Umbilical cord (tissue), 2 donors: ENCODE measurements around the gene SLC51A. TPM values are rescaled to one million over a fixed set of nuclear protein-coding genes. Genes with fewer than 3 reads are reported as not detected.

Source experiments
- DNase-seq: peaks from one replicate; pipeline ENCODE4 v3.0.0-alpha.2; 2015; ENCODE audit warnings: low spot score
- total RNA-seq: library from RNA; depleted of rRNA; stranded (reverse); fragments of >200 nt; gene quantifications from one replicate; pipeline ENCODE4 v1.2.3, GENCODE V29; 2014; ENCODE audit warnings: low replicate concordance; ENCODE audit not compliant: insufficient read depth

Gene SLC51A
- total RNA-seq, 1 donor from 2014 or later: 7.9 TPM

DNA sequence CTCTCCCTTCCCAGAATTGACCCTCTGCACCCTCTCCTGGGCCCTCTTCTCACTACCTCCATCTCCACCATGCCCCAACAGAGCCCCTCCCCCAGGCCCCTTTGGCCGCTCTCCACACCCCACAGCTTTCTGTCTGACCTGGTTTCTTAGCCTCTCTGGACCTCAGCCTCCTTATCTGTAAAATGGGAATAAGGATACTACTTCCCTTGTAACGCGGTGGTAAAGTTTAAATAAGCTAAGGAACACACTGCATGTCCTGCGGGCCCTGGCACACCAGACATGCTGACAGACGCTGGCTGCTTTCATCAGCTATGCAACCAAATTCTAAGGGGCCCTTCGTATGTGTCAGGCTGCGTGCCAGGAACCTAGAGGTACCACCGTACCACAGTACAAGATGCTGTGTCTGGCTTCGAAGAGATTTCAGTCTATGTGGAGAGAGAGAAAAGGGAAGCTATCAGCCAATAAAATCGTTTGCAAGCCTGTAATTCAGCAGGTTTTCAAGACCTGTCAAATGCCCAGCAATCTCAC lies 777 bp upstream of the SLC51A start:
- no peak for DNase-seq

GRCh38 chr3:196216681-196217211 lies 412 bp downstream of the SLC51A start:
- no peak for DNase-seq

GRCh38 chr3:196217307-196218154 lies 1.2 kb downstream of the SLC51A start:
- no peak for DNase-seq

DNA sequence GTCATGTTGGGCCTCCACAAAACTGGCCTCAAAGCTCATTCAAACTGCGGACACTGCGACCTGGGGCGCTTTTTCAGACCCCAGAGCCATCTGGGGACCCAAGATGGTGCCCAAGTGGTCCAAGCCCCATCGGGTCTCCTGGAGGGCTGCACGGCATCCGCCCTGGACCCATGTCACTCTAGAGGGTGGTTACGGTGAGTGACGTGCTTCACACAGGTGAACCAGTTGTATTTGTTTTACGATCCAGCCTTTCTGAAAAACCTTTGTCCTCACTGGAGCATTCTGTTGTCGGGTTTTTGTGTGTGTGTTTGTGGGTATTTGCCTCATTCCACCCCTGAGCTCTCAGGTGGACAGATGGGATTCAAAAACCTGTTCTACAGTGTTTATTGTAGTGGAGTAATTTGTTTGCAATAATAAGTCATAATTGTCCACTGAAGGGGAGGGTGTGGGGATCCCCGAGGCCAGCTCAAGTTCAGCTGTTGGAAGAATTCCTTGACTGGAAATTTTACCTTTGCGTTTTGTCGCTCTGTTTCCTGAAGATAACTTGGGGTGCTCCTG lies 1.9 kb downstream of the SLC51A start:
- DNase-seq: no peak

DNA sequence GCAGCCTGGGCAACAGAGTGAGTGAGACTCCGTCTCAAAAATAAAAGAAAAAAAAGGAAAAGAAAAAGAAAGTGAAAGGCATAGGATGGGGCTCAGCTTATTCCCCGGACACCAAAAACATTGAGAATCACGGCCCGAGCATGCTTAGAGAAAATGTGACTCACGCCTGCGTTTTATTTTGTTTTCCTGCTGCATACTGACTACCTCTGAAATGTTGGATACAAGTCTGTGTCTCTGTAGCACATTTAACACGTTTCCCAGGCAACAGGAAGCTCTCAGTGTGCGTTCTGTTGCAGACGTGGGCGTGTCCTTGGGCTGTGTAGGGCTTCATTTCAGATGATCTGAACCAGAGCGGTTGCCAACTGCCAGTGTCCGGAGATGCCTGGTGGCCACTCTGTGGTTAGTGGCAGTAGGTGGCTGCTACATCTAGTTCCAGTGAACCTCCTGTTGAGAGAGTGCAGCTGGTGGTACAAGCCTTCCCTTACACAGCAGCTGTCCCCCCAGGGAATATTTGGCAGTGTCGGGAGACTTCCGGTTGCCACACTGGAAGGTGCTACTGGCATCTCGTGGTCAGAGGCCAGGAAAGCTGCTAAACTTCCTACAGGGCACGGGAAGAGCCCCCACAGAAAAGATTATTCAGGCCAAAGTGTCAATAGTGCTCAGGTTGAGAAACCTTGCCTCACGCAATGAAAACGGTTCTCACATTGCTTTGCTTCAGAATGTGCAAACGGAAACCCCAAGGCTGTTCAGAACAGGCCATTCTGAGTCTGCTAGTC lies 3.0 kb downstream of the SLC51A start:
- peak; percentile 94 for DNase-seq

- DNase-seq: no peak
Measured at GRCh38 chr3:196219970-196220311, 3.6 kb downstream of the SLC51A start.

DNA sequence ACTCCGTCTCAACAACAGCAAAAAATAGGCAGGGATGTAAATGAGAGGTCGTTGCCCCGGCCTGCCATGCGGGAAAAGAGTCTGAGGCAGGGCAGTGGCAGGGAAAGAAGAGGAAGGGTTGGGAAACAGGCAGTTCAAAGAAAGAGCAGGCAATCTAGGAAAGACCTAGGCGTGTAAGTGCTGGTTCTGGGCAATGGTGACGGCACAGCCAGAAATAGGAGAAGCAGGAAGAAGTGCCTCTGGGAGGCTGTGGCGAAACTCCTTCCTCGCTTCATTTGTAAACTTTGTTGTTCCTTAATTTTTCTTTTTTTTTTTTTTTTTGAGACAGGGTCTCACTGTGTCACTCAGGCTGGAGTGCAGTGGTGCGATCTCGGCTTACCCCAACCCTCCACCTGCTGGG lies 4.3 kb downstream of the SLC51A start:
- DNase-seq: no peak

DNA sequence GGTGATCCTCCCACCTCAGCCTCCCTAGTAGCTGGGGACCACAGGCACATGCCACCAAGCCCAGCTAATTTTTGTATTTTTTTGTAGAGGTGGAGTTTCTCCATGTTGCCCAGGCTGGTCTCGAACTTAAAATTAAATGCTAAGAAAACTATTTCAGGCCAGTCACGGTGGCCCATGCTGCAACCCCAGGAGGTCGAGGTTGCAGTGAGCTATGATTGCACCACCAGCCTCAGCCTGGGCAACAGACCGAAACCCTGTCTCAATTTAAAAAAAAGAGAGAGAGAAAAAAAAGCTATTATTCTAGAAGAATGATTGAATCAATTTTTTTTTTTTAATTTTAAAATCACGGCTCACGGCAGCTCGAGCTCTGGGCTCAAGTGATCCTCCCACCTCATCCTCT lies 4.7 kb downstream of the SLC51A start:
- no peak for DNase-seq

- no peak for DNase-seq
Measured at GRCh38 chr3:196222876-196223595, 6.7 kb downstream of the SLC51A start.

GRCh38 chr3:196225086-196225485 lies 8.8 kb downstream of the SLC51A start:
- no peak for DNase-seq

DNA sequence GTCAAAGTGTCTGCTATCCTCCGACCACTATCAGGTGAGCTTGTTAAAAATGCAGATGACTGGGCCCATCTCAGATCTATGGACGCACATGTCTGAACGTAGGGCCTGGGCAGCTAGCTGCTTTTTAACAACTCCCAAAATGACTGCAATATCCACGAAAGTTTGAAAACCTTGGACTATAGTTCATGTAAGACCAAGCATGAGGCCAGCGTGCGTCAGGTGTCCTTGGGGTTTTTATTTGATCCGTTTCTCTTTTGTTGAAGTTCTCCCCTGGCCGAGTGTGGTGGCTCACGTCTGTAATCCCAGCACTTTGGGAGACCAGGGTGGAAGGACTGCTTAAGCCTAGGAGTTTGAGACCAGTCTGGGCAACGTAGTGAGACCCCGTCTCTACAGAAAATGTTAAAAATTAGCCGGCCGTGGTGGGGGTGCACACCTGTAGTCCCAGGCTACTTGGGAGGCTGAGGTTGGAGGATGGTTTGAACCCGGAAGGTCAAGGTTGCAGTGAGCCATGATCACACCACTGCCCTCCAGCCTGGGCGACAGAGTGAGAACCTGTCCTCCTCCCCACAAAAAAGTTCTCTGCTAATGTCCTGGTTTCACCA lies 9.5 kb downstream of the SLC51A start:
- no peak for DNase-seq

GRCh38 chr3:196227121-196227561 lies 10.8 kb downstream of the SLC51A start:
- DNase-seq: no peak

GRCh38 chr3:196227629-196228493 lies 11.5 kb downstream of the SLC51A start:
- DNase-seq: peak; percentile 39

- no peak for DNase-seq
Measured at GRCh38 chr3:196232154-196232881, 16.0 kb downstream of the SLC51A start.

DNA sequence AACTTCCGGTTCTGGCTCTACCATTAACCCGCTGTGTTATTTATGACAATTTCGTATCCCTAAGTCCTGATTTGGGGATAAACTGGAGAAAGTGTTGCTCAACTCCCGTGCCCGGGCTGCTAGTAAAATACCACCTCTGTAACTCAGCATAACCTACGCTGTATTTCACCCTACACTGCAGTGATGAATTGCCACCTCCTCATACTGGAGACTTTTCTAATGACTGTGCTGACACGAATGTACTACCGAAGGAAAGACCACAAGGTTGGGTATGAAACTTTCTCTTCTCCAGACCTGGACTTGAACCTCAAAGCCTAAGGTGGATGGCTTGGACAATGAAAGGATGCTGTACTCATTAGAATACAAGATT lies 16.5 kb downstream of the SLC51A start:
- DNase-seq: no peak

DNA sequence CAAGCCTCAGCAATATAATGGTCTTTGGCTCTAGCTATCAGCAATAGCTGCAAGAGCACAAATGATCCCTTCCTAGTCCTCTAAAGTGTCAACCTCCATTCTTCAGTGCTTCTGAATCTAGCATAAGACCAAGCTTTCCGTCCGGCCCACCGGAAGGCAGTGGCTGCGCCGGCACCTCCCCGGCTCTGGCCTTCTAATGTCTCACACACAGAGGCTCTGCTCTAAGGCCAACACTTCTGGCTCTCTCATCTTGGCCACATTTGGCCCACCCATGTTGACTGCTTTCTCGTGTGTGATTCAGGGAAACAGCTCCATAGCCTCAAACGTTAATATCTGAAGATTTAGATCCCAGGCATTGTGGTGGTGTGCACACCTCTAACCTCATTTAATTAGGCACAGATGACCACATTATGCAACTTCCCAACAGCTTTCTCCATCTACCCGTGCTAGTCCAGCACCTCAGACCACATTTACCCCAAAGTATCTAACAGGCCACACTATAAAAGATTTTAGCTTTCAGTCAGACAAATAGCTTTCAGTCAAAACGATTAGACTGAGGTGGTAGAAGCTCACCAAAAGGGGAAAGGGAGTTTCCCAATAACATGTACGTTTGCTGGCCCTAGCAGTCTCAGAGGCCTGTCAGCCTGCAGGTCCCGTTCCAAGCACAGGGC lies 19.3 kb downstream of the SLC51A start:
- DNase-seq: no peak

DNA sequence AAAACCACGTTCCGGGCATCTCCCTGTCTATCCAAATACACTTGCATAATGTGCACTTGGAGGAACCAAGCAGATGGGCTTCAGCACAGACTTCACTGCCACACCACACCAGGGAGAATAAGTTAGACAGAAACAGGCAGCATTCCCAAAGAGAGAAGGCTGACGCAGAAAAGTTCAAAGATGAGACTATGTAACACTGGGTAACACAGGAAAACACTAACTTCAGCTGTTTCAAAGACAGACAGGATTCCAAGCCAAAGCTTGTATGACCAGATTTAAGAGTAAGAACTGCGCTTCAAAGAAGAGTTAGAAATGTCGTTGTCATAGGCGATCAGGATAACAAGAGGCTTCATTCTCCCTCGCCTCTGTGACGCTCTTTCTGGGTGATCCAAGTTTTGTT lies 19.9 kb downstream of the SLC51A start:
- DNase-seq: no peak

- no peak for DNase-seq
Measured at GRCh38 chr3:196237203-196237602, 20.9 kb downstream of the SLC51A start.
